ENCODE results near the gene TUBGCP6. TPM values are rescaled to one million over a fixed set of nuclear protein-coding genes. Genes with fewer than 3 reads are reported as not detected.
"Not testable (repeated sequence)": the region's sequence is repeated elsewhere in the genome, so short reads cannot be mapped to it uniquely, and the experiment has no call there.

Gene TUBGCP6
- total RNA-seq, 1 donor from 2014 or later = 54.4 TPM

GRCh38 chr22:50171965-50172421 is 72.8 kb downstream of the TUBGCP6 start:
- peak overlapping the region; percentile 84 for H3K4me3 Mint-ChIP-seq
- no peaks in the 10 kb centered on the region for H3K4me1 Mint-ChIP-seq
- peaks cover 42% of the 10 kb centered on the region for H3K27me3 Mint-ChIP-seq (ENCODE audit: low read depth)
- H3K27ac Mint-ChIP-seq (ENCODE audit: unreplicated experiment) = no peak overlapping the region
- DNase-seq (ENCODE audit: low read depth, low spot score) = no peak
- H3K9me3 Mint-ChIP-seq = no peaks in the 10 kb centered on the region
- no peaks in the 10 kb centered on the region for H3K36me3 Mint-ChIP-seq (ENCODE audit: low read depth)
- TF ChIP-seq CTCF (conservative IDR thresholded peaks at IDR 0.05) = no peak

- Mint-ChIP-seq H3K4me3 (peak overlapping the region; percentile 84), H3K27ac (ENCODE audit: unreplicated experiment) (no peak overlapping the region), H3K36me3 (ENCODE audit: low read depth) (no peaks in the 10 kb centered on the region), H3K4me1 (no peaks in the 10 kb centered on the region), H3K9me3 (no peaks in the 10 kb centered on the region), H3K27me3 (ENCODE audit: low read depth) (peaks cover 45% of the 10 kb centered on the region)
- DNase-seq (ENCODE audit: low read depth, low spot score) = no peak
- no peak for TF ChIP-seq CTCF (conservative IDR thresholded peaks at IDR 0.05)
These were observed 73.4 kb downstream of the TUBGCP6 start for GRCh38 chr22:50171319-50171964.

GRCh38 chr22:50170453-50171318 is 74.1 kb downstream of the TUBGCP6 start, which contains the start of gene PANX2:
Gene PANX2 (plus strand): TSS chr22:50170731. CDS start chr22:50170731, 0 bp downstream.
- Mint-ChIP-seq H3K36me3 (ENCODE audit: low read depth) (no peaks in the 10 kb centered on the region), H3K4me1 (no peaks in the 10 kb centered on the region), H3K27me3 (ENCODE audit: low read depth) (peaks cover 45% of the 10 kb centered on the region), H3K9me3 (no peaks in the 10 kb centered on the region), H3K27ac (ENCODE audit: unreplicated experiment) (no peak within 1 kb of the TSS), H3K4me3 (peak within 1 kb of the TSS; percentile 84)
- TF ChIP-seq CTCF (conservative IDR thresholded peaks at IDR 0.05) = no peak
- DNase-seq (ENCODE audit: low read depth, low spot score) = no peak

- Mint-ChIP-seq H3K4me3 (no peak overlapping the region), H3K27ac (ENCODE audit: unreplicated experiment) (no peak overlapping the region), H3K36me3 (ENCODE audit: low read depth) (no peaks in the 10 kb centered on the region), H3K27me3 (ENCODE audit: low read depth) (peaks cover 51% of the 10 kb centered on the region), H3K4me1 (no peaks in the 10 kb centered on the region), H3K9me3 (no peaks in the 10 kb centered on the region)
- peak; percentile 20 for TF ChIP-seq CTCF (conservative IDR thresholded peaks at IDR 0.05)
- no peak for DNase-seq (ENCODE audit: low read depth, low spot score)
These were observed 75.0 kb downstream of the TUBGCP6 start for GRCh38 chr22:50169774-50170341.

GRCh38 chr22:50169181-50169759 is 75.6 kb downstream of the TUBGCP6 start:
- peak overlapping the region; percentile 81 for H3K4me3 Mint-ChIP-seq
- no peaks in the 10 kb centered on the region for H3K4me1 Mint-ChIP-seq
- H3K27me3 Mint-ChIP-seq (ENCODE audit: low read depth) = peaks cover 52% of the 10 kb centered on the region
- H3K9me3 Mint-ChIP-seq = no peaks in the 10 kb centered on the region
- no peak for TF ChIP-seq CTCF (conservative IDR thresholded peaks at IDR 0.05)
- H3K27ac Mint-ChIP-seq (ENCODE audit: unreplicated experiment) = no peak overlapping the region
- DNase-seq (ENCODE audit: low read depth, low spot score) = no peak
- H3K36me3 Mint-ChIP-seq (ENCODE audit: low read depth) = no peaks in the 10 kb centered on the region

GRCh38 chr22:50168490-50169180 is 76.2 kb downstream of the TUBGCP6 start:
- Mint-ChIP-seq H3K4me3 (peak overlapping the region; percentile 81), H3K27me3 (ENCODE audit: low read depth) (peaks cover 54% of the 10 kb centered on the region)
- DNase-seq (ENCODE audit: low read depth, low spot score); H3K4me1 Mint-ChIP-seq; H3K36me3 Mint-ChIP-seq (ENCODE audit: low read depth); H3K27ac Mint-ChIP-seq (ENCODE audit: unreplicated experiment); H3K9me3 Mint-ChIP-seq: not testable (repeated sequence)
